Mesendoderm (in vitro differentiated cells): ENCODE measurements around the gene KLHL35.
A peak's percentile ranks its signal among the peaks of the same experiment; 100 is the strongest.

Experiments
- DNase-seq: peaks from one replicate; pipeline ENCODE4 v3.0.0; 2013
- H2AK5ac ChIP-seq: 2 replicates; pipeline ENCODE4 v1.6.1; 2013; ENCODE audit warnings: low read length, inconsistent platforms
- H2BK120ac ChIP-seq: 2 replicates; pipeline ENCODE4 v1.6.1; 2013; ENCODE audit warnings: low read depth, mild to moderate bottlenecking, low read length, moderate library complexity, mixed read lengths
- H2BK15ac ChIP-seq: replicated peaks from 2 replicates; pipeline ENCODE4 v1.6.1; 2013; ENCODE audit warnings: low read depth, mild to moderate bottlenecking, moderate library complexity
- H2BK5ac ChIP-seq: 2 replicates; pipeline ENCODE4 v1.6.1; 2013; ENCODE audit warnings: low read length, inconsistent platforms
- H3K18ac ChIP-seq: 2 replicates; pipeline ENCODE4 v1.6.1; 2013; ENCODE audit warnings: mild to moderate bottlenecking, low read length, mixed read lengths
- H3K23ac ChIP-seq: one replicate; pipeline ENCODE4 v1.6.1; 2013; ENCODE audit warnings: low read length
- H3K27ac ChIP-seq: 2 replicates; pipeline ENCODE4 v1.5.1; 2013; ENCODE audit warnings: low read depth, mild to moderate bottlenecking, inconsistent platforms, low read length, moderate library complexity
- H3K27me3 ChIP-seq: 2 replicates; pipeline ENCODE4 v1.6.1; 2013; ENCODE audit warnings: low read length, control low read depth, mild to moderate bottlenecking, inconsistent platforms; ENCODE audit not compliant: insufficient read depth, poor library complexity
- H3K36me3 ChIP-seq: 2 replicates; pipeline ENCODE4 v1.6.1; 2013; ENCODE audit warnings: low read length, inconsistent platforms; ENCODE audit not compliant: control insufficient read depth, insufficient read depth
- H3K4ac ChIP-seq: one replicate; pipeline ENCODE4 v1.6.1; 2013; ENCODE audit warnings: low read depth, mild to moderate bottlenecking, low read length, moderate library complexity
- H3K4me1 ChIP-seq: 2 replicates; pipeline ENCODE4 v1.6.1; 2013; ENCODE audit warnings: low read depth, low read length, inconsistent platforms; ENCODE audit not compliant: control insufficient read depth
- H3K4me2 ChIP-seq: 2 replicates; pipeline ENCODE4 v1.6.1; 2013; ENCODE audit warnings: low read length
- H3K4me3 ChIP-seq: 2 replicates; pipeline ENCODE4 v1.5.1; 2013; ENCODE audit warnings: mild to moderate bottlenecking, low read length
- H3K56ac ChIP-seq: one replicate; pipeline ENCODE4 v1.6.1; 2013; ENCODE audit warnings: low read length
- H3K79me1 ChIP-seq: 2 replicates; pipeline ENCODE4 v1.6.1; 2013; ENCODE audit warnings: low read length, inconsistent platforms
- H3K79me2 ChIP-seq: 2 replicates; pipeline ENCODE4 v1.6.1; 2013; ENCODE audit warnings: mild to moderate bottlenecking, low read length; ENCODE audit not compliant: control insufficient read depth, insufficient read depth
- H3K9ac ChIP-seq: 2 replicates; pipeline ENCODE4 v1.6.1; 2013; ENCODE audit warnings: low read length, inconsistent platforms
- H4K5ac ChIP-seq: one replicate; pipeline ENCODE4 v1.6.1; 2013; ENCODE audit warnings: low read length
- H4K8ac ChIP-seq: one replicate; pipeline ENCODE4 v1.6.1; 2013; ENCODE audit warnings: low read depth, mild to moderate bottlenecking, control low read depth, low read length, moderate library complexity
- WGBS: extraction: QIAGEN DNeasy Blood & Tissue Kit; methylation state at CpG from one replicate; pipeline ENCODE4 v1.1.7; 2013; ENCODE audit warnings: low lambda C conversion rate, missing lambda C conversion rate; ENCODE audit not compliant: insufficient coverage; ENCODE audit errors: extremely low coverage; 5-methylcytosine and 5-hydroxymethylcytosine counted together

KLHL35 gene

DNA sequence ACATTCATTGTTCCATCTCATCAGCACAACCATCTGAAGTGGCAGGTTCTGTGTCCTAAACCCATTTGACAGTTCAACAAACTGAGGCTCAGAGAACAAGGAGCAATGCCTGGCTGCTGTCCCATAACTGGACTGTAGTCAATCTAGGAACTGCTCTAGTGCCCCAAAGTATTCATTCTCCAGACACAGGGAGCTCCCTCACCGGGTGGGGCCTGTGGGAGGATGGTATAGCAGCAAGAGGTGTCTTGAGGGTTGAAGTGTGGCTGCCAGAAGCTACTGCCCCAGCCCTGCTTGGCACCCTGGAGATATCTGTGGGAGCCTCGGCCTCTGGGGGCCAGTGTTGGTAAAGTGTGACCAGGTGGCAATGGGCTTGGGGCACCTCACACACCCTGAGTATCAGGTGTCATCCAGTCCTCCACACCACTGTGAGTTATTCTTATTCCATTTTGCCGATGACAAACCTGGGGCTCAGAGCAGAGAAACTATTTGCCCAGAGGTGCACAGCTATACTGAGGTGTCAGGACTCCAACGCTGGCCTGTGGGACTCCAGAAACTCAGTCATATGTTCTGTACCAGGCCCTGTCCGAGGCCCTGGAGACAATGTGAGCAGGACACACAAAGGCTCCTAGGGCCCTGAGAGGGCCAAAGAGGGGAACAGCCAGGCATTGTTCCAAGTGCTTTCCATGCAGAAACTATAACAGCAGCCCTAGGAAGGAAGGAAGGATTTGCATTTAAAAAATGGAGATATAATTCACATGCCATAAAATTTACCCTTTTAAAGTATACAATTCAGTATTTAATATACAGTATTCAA is 46.0 kb upstream of the KLHL35 start:
- Histone ChIP-seq H3K79me1 (no peaks in the 10 kb centered on the region), H3K56ac (no peak overlapping the region), H2BK5ac (no peak overlapping the region), H3K4me1 (peaks cover 3% of the 10 kb centered on the region), H2AK5ac (no peak overlapping the region), H3K4ac (no peak overlapping the region), H3K27me3 (no peaks in the 10 kb centered on the region), H3K4me2 (no peak overlapping the region), H4K5ac (no peak overlapping the region), H3K27ac (no peak overlapping the region), H3K36me3 (no peaks in the 10 kb centered on the region), H4K8ac (no peak overlapping the region), H2BK15ac (no peak overlapping the region), H3K9ac (no peak overlapping the region), H2BK120ac (no peak overlapping the region), H3K4me3 (no peak overlapping the region), H3K18ac (no peak overlapping the region), H3K23ac (no peak overlapping the region), H3K79me2 (no peaks in the 10 kb centered on the region)
- DNase-seq = no peak
- WGBS = no CpG with 5 or more reads among the region's 5 CpGs

DNA sequence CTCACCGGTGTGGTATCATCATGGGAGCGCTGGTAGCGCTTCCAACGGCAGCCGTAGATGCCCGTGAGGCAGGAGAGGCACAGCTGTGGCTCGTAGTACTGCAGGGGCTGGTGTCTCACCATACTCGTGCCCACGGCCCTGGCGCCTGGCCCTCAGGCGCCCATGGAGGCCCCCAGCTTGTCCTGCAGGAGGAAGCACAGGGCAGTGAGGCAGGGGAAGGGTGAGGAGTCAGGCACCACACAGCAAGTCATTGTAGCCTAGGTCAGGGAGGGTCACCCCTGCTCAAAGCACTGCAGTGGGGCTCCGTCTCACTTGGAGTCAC is 44.6 kb upstream of the KLHL35 start:
- Histone ChIP-seq H4K5ac (no peak overlapping the region), H3K79me1 (no peaks in the 10 kb centered on the region), H3K18ac (no peak overlapping the region), H3K56ac (no peak overlapping the region), H3K4me1 (peaks cover 3% of the 10 kb centered on the region), H3K79me2 (no peaks in the 10 kb centered on the region), H4K8ac (no peak overlapping the region), H3K27ac (no peak overlapping the region), H3K4ac (no peak overlapping the region), H3K23ac (no peak overlapping the region), H2AK5ac (no peak overlapping the region), H3K9ac (no peak overlapping the region), H2BK15ac (no peak overlapping the region), H3K36me3 (no peaks in the 10 kb centered on the region), H2BK5ac (no peak overlapping the region), H2BK120ac (no peak overlapping the region), H3K27me3 (no peaks in the 10 kb centered on the region), H3K4me3 (no peak overlapping the region), H3K4me2 (no peak overlapping the region)
- no peak for DNase-seq
- no CpG with 5 or more reads among the region's 12 CpGs for WGBS

DNA sequence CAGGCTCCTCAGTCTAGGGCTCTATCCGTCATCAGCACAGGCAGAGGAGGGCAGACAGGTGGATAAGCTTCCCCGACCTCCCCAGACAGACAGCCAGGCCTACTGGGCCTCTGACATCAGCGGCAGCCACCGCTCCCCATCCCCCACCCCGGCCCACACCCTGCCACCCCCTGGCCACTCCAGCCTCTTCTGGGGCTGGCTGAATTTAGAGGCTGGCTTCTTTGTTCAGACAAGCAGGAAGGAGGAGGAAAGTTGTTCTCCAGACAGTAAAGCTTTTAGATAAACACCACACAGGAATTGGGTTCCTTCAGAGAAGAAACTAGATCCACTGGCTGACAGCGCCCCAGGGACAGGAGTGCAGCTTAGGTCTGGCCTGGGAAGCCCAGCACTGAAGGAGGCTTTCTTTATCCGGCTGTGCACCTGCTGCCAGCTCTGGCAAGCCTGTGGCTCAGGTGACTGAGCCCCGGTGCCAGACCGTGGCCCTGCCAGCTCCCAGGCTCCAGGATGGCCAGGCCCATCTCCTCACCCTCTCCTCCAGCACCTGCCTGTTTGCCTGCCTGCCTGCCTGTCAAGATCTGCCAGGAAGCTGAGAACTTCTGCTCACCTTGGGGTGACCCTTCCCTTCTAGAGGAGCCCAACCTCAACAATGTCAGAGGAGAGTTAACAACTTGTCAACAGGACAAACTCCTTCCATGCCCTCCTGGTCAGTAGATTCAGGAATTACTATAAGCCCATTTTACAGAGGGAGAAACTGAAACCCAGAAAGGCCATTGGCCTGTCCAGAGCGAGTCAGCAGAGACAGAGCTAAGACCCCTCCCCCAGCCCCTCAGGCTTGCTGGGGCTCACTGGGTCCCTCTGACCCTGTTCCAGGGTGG is 44.0 kb upstream of the KLHL35 start:
- Histone ChIP-seq H3K79me2 (no peaks in the 10 kb centered on the region), H4K8ac (no peak overlapping the region), H3K79me1 (no peaks in the 10 kb centered on the region), H3K18ac (no peak overlapping the region), H3K36me3 (no peaks in the 10 kb centered on the region), H3K23ac (no peak overlapping the region), H3K4me2 (no peak overlapping the region), H3K4ac (no peak overlapping the region), H4K5ac (no peak overlapping the region), H3K4me1 (peaks cover 3% of the 10 kb centered on the region), H2BK15ac (no peak overlapping the region), H3K27ac (no peak overlapping the region), H2AK5ac (no peak overlapping the region), H3K56ac (no peak overlapping the region), H3K27me3 (no peaks in the 10 kb centered on the region), H3K4me3 (no peak overlapping the region), H3K9ac (no peak overlapping the region), H2BK120ac (no peak overlapping the region), H2BK5ac (no peak overlapping the region)
- no CpG with 5 or more reads among the region's 10 CpGs for WGBS
- DNase-seq = no peak

DNA sequence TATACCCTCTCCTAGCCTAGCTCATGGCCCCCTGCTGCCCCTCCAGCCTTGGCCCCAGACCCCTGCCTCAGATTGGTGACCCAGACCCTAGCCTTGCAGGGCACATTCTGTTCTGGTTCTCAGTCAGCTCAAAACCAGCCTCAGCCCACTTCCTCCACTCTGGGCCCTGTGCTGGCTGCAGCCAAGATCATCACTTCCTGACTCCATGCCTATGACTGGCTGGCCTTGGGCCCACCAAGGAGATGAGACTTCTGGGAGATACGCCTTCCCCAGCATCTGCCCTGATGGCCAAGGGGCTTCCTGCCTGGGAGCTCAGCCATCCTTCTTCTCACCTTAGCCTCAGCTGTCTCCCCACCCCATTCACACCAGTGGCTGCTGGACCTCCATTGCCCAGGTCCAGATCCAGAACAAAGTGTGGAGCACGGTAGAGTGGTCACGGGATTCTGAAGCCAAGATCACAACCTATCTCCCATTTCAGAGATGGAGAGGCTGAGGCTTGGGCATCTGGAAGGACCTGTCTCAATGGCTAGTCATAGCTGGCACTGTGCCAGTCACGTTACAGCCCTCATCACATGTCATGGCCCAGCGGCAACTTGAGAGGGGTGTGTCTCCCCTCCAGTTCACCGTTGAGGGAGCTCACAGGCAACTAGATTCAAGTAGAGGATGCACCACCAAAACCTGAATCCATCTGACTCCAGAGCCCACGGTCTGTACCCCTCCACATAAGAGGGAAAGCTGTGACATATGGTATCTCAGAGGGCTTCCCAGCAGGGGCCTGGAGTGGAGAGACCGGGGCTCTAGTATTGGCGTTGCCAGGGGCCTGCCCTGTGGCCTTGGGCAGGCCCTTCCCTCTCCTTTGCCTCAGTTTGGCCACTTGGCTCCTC is 43.0 kb upstream of the KLHL35 start:
- H3K36me3 ChIP-seq = no peaks in the 10 kb centered on the region
- peak overlapping the region; percentile 35 for H3K56ac ChIP-seq
- no peak overlapping the region for H3K9ac ChIP-seq
- no peak overlapping the region for H2BK5ac ChIP-seq
- no peak for DNase-seq
- no peak overlapping the region for H3K4ac ChIP-seq
- H3K4me1 ChIP-seq = peaks cover 3% of the 10 kb centered on the region
- H2BK120ac ChIP-seq = no peak overlapping the region
- no CpG with 5 or more reads among the region's 9 CpGs for WGBS
- H3K23ac ChIP-seq = no peak overlapping the region
- no peak overlapping the region for H2AK5ac ChIP-seq
- H3K27me3 ChIP-seq = no peaks in the 10 kb centered on the region
- H2BK15ac ChIP-seq = no peak overlapping the region
- H4K5ac ChIP-seq = no peak overlapping the region
- no peak overlapping the region for H3K4me3 ChIP-seq
- no peak overlapping the region for H3K27ac ChIP-seq
- H3K79me1 ChIP-seq = no peaks in the 10 kb centered on the region
- no peak overlapping the region for H4K8ac ChIP-seq
- no peak overlapping the region for H3K4me2 ChIP-seq
- no peak overlapping the region for H3K18ac ChIP-seq
- no peaks in the 10 kb centered on the region for H3K79me2 ChIP-seq

DNA sequence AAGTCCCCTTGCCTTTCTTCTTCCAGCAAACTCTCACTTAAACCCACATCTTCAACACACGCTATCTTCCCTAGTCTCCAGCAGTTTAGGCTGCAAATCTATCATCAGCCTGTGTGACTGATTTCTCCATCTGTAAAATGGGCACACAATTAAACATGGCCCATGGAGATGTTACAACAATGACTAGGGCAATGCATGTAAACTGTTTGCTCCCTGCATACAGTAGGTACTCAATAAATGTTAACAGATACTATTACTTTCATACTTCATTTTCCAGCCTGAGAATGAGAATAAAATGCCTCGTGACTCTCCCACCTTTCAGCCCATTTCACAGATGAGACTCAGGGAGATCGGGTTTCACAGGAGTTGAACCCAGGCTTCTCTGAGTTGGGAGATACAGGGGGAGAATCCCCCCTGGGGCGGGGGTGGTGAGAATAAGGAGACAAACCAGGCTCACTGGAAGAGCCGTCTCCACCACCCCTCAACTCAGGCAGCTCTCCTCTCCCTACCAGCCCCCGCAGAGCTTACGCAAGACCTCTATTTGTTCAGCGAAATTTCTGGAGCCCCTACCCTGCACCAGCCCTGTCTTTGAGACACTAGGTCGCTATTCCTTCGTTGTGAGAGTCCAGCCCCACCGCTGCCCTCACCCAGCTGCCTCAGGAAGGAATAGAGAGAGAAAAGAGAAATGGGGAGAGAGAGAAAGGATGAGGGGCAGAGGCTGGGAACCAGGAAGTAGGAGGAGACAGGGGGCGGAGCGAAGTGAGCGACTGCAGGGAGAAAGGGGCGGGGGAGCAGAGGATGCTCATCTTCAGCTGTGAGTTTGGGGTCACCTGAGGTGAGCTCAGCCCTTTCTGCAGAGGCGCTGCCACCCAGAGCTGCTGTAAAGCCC is 42.1 kb upstream of the KLHL35 start:
- H3K4me1 ChIP-seq = peaks cover 3% of the 10 kb centered on the region
- H3K79me1 ChIP-seq = no peaks in the 10 kb centered on the region
- peak overlapping the region; percentile 1 for H2AK5ac ChIP-seq
- H2BK15ac ChIP-seq = no peak overlapping the region
- no peaks in the 10 kb centered on the region for H3K36me3 ChIP-seq
- H3K4me2 ChIP-seq = peak overlapping the region; percentile 33
- peak overlapping the region; percentile 48 for H2BK5ac ChIP-seq
- peak overlapping the region; percentile 46 for H3K18ac ChIP-seq
- H3K9ac ChIP-seq = peak overlapping the region; percentile 53
- no peak overlapping the region for H4K5ac ChIP-seq
- no peak overlapping the region for H4K8ac ChIP-seq
- no CpG with 5 or more reads among the region's 16 CpGs for WGBS
- H3K56ac ChIP-seq = peak overlapping the region; percentile 77
- DNase-seq = peak; percentile 79
- peak overlapping the region; percentile 44 for H3K27ac ChIP-seq
- no peak overlapping the region for H3K23ac ChIP-seq
- no peak overlapping the region for H3K4me3 ChIP-seq
- no peak overlapping the region for H2BK120ac ChIP-seq
- no peaks in the 10 kb centered on the region for H3K27me3 ChIP-seq
- H3K4ac ChIP-seq = peak overlapping the region; percentile 49
- no peaks in the 10 kb centered on the region for H3K79me2 ChIP-seq
